Myocyte (in vitro differentiated cells): ENCODE results near the gene MOBP. TPM values are rescaled to one million over a fixed set of nuclear protein-coding genes. Genes with fewer than 3 reads are reported as not detected.
A peak's percentile ranks its signal among the peaks of the same experiment; 100 is the strongest.
"Not testable (repeated sequence)": the region's sequence is repeated elsewhere in the genome, so short reads cannot be mapped to it uniquely, and the experiment has no call there.

Experiments
- DNase-seq: peaks from one replicate; pipeline ENCODE4 v3.0.0-alpha.2; 2012; ENCODE audit warnings: low read depth
- total RNA-seq: library from RNA; depleted of rRNA; stranded (reverse); fragments of >200 nt; gene quantifications from 2 replicates; pipeline ENCODE4 v1.2.3, GENCODE V29; 2014

The MOBP gene
- total RNA-seq, 1 donor from 2014 or later: not detected

DNA sequence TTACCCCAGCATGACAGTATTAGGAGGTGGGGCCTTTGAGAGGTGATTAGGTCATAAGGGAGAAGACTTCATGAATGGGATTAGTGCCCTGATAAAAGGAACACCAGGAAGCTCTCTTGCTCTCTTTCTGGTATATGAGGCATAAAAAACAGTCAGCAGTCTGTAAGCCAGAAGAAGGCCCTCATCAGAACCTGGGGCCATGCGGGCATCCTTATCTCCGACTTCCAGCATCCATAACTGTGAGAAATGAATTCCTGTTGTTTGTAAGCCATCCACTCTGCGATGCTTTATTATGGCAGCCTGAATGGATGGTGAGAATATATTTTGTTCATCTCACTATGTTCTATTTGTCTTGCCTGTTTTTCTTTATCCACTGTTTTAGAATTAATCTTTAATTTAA, 17.7 kb upstream of the MOBP start:
- no peak for DNase-seq

DNA sequence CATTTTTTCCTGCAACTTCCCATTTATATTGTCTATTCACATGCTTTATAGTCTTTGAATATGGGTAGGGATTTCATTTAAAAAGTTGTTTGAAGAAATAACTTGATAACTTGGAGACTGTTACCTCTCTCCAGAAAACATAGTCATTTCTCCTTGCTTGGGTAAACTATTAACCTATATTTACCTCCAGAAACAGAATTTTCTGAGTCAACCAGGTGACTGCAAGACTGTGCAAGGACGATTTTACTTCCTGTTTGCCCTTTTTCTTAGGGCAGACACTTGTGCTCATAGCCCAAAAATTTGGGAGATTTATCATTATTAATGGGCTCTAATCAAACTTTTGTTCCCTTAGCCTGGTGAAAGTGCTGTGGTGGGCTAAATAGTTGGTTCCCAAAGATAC, 14.3 kb upstream of the MOBP start:
- no peak for DNase-seq

DNA sequence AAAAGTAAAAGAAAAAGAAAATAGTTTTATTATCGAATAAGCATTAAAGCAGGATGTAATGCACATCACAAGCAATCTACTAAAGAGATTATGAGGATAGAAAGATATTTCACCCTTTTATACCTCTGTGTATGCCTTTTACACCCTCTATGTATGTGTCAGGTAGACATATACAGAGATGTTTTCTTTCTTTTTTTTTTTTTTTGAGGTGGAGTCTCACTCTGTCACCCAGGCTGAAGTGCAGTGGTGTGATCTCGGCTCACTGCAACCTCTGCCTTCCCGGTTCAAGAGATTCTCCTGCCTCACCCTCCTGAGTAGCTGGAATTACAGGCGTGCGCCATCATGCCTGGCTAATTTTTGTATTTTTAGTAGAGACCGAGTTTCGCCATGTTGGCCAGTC, 13.6 kb upstream of the MOBP start:
- not testable (repeated sequence) for DNase-seq

DNA sequence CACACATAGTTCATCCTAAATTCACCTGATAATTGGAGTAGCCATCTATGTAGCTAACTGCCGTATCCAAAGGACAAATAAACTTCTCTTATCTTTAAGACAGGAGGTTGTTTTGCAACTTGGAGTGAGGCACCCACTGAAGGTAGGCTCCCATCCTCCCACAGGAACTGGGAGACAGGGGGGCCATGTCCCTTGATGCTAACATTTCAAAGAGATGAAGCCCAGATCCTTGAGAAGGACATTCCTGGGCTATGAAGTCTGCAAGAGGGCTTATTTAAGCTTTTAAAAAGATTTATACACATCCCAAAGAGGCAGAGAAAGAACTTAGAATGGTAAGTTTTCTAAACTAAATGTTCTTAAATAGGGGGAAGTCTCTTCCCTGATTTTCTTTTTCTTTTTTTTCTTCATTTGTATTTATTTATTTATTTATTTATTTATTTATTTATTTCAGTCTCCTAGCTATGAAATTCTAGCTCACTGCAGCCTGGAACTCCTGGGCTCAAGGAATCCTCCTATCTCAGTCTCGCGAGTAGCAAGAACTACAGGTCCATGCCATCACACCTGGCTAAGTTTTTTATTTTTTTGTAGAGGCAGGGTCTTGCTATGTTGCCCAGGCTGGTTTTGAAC, 12.8 kb upstream of the MOBP start:
- DNase-seq: no peak

DNA sequence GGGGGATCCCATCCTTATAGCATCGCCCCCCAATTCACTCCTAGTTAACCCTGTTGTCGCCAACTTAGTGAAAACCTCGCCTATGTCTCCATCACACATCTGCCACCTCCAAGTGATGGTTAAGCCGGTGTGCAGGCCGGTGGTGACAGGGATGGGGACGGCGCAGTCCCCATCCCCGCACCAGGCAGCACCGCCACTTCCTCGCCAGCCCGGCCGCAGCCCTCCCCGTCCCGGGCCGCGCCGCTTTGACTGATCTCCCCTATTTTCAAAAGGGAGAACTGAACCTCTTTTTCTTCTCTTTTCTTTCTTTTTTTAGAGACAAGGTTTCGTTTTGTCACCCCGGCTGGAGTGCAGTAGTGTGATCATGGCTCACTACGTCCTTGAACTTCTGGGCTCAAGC, 11.3 kb upstream of the MOBP start:
- no peak for DNase-seq

DNA sequence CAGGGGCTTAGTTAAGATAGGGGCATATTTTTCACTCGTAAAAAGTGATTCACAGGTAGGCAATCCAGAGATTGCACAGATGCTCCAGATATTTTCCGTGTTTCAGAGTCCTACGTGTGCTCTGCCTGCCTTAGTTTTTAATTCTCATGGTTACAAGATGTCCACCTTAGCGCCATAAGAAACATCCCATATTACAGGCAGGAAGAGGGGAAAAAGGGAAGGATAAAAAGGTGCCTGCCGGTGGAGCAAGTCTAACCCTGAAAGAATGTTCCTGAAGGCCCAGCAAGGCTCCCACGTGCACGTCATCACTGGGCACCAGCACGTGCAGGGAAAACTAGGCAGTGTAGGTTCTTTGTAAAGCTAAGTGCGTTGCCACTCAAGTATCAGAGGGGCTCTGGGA, 10.1 kb upstream of the MOBP start:
- DNase-seq: no peak

DNA sequence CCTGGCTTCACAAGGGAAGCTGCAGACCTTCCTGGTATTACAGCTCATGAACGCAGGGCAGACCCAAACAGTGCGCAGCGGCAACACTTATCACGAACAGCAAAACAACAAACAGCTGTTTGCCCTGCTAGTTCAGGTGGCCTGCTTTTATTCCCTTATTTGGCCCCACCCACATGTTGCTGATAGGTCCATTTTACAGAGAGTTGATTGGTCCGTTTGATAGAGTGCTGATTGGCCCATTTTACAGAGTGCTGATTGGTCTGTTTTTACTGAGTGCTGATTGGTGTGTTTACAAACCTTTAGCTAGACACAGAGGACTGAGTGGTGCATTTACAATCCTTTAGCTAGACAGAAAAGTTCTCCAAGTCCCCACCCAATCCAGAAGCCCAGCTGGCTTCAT, 8.9 kb upstream of the MOBP start:
- not testable (repeated sequence) for DNase-seq

DNA sequence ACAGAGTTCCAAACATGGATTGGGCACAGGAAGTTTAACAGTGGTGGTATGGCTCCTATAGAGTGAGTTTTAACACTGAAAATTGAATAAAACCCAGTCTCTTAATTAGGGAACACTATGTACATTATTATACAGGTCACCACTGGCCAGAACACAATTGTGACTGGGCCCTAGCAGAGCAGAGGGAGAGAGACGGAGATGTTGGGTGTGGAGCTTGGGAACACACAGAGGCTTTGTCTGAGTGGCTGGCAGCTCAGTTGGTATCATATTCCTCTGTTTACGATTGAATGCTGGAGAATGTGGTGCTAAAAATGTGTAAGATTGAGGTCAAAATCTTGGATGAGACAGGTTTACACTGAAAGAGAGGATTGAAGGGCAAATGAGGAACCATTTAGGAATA, 6.8 kb upstream of the MOBP start:
- DNase-seq: no peak

DNA sequence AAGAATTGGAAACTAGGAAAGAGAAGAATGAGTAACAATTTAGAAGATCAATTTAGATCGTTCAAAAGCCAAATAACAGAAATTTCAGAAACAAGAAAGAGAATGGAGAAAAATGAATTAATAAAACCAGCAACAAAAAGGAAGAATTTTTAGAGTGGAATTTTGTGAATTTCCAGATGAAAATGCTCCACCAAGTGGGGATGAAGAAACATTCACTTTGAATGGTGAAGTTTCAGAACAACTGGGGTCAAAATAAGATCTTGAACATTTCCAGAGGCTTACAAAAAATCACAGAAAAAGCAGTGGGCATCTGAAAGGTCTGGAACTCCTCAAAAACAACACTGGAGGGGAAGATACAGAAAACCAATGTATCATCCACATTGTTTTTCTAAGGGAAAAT, 4.2 kb upstream of the MOBP start:
- DNase-seq: no peak

DNA sequence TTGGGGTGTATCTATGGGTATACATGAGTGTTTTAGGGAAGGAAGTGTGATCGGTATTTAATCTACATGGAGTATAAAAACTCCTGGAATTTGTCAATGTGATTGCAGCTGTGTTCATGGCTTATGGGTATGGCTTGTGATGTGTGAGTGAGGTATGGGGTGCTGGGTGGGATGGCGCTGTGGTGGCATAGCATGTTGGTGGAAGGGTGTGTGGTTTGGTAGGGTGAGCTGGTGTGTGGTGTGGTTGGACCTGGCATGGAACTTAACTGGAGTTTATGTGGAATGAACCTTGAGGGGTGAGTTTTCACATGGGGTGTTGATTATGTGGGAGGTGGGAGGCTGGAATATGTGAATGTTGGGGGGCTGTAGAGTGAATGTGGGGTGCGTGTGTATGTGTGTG, 492 bp upstream of the MOBP start:
- no peak for DNase-seq

DNA sequence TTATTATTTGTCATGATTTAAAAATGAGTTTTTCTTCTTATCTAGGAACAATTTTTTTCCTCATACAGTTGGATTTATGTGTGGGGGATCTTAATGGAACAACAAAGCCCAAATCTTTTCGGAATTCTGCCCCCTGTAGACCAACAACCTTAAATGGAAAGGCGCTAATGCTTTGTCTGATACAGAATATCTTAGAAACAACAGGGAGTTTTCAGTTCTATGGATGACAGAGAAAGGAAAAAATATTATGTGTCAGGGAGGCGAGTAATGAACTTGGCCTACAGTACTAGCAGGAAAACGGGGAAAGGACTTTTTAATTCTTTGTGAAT, 592 bp downstream of the MOBP start:
- no peak for DNase-seq

DNA sequence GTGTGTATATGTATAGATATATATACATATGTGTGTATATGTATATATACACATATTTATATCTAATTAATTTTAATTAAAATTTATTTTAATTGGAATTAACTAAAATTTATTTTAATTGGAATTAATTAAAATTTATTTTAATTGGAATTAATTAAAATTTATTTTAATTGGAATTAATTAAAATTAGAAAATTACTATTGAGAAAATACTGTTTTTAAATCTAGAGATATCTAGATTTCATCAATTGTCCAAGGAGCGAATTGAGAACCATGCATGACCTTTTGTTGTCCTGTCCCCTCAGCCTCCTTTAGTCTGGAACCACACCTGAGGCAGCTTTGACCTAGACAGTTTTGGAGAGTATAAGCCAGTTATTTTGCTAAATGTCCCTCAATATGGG, 1.8 kb downstream of the MOBP start:
- no peak for DNase-seq

DNA sequence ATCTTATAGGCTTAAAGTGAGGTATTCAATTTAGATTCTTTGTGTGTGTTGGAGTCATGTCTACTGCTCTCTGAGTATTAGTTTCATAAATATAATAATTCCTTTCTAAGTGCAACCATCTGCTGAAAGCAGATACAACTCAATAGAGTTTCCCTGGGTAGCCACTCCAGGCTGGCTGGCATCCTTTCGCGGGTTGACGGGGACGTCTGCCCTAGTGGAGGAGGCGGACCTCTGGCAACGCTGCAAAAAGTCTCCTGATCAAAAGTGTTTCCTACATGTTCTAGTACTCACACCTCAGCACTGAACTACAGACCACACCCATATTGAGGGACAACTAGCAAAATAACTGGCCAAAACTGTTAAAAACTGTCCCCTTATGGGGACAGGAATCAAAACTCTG, 2.5 kb downstream of the MOBP start:
- DNase-seq: no peak

DNA sequence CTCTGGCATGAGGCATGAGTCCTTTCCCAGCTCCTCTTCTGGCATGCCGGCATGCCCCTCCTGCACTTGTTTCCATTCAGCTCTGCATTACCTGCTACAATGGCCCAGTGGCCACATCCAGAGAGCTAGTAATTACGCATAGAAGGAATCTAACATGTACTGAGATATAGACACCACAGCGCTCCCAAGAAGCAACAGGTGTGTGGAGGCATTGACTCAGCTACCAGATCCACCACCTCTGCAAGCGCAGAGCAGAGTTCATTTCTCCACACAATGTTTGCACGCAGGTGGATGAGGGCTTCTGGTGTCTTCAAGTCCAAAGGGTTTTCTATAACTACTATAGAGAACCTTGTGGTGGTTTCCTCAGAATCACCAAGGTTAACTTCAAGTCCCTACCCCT, 4.2 kb downstream of the MOBP start:
- no peak for DNase-seq

DNA sequence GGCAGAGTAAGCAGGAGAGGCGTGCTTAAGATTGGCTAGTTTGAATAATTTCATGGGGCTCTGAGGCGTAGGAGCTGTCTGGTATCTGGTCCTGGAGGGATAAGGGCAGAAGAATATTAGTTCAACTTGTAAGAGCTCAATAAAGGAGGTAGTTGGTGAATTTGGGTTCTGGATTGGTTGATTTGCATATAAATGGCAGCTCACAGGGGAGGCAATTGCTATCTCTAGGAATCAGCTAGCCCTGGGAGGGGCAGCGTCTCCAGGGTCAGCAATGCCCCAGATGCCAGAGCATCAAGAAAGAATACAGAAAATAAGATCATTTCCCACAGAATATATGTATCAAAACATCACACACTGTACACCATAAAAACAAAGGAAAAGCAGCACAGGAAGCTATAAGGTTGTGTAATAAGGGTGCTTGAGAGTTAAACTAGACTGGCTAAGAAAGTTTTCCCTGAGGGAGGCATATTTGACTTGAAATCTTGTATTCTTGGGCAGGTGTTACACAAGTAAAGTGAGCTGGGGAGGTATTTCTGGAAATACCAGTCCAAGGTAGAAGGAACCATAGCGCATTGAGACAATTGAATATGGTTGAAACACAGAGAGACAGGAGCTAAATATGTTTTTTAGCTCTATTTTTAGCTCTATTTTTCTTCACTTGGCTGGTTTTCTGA, 6.1 kb downstream of the MOBP start:
- no peak for DNase-seq

DNA sequence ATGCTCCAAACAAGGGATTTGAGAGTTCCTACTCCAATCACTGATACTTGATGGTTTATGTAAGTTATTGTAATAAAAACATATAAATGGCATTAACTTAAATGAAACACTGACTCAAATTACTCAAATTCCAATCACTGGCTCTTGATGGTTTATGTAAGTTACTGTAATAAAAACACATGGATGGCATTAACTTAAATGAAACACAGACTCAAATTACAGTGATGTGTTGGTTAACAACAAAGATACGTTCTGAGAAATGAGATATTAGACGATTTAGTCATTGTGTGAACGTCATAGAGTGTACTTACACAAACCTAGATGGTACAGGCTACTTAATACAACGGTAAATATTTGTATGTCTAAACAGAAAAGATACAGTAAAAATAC, 6.6 kb downstream of the MOBP start:
- no peak for DNase-seq

DNA sequence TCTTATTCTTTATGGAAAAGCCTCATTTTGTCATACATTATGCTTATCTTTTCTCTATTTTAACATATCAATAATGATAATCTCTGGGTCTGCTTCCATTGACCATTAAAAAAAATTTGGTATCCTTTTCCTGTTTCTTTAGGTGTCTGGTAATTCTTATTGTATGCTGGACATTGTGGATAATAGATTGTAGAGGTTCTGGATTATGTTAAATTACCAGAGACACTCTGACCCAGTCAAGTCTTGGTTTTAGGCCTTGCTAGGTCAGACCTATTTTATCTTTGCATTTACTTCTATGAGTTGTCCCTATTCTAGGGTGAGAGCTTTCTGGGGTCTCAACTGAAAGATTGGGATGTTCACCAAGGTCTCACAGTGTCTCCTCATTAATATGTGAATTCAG, 9.3 kb downstream of the MOBP start:
- DNase-seq: no peak

DNA sequence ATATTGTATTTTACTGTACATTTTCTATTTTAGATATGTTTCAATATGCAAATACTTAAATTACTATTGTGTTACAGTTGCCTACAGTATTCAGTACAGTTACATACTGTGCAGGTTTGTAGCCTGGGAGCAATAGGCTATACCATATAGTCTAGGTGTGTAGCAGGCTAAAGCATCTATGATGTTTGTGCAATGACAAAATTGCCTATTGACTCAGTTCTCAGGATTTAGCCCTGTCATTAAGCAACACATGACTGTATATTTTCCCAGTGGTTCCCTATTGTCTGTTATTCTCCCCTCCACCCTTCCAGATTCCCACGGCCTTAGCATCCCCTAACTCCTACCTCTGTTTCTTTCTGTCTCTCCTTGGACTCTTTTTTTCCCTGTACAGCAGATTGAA, 10.7 kb downstream of the MOBP start:
- DNase-seq: no peak

DNA sequence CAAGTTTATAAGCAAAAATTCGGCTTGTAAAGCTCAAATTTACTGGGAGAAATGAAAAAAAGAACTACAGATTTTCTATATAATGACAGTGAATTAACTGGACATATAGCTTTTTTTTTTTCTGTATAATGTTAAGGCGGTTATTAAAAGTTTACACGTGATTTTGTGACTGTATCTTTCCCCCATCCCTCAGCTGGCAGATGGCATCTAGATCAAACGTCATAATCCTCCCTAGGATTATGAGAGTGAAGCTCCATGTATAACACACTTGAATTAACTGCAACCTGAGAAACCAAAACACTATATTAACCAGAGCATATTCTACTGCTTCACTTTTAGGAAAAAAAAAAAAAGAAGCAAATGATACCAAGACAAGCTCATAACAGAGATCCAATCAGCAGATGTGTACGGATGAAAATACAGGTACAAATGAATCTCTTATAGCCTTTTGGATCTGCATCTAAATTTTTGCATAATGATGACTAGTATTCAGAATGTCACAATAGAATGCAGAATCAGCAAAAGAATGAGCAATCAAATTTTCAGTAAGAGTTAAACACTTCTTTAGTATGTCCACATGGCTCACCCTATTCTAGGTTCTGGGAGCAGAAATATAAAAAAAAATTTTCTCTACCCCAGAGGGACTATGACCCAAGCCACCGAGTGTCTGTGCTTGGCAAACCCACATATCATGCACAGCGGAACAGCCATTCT, 12.4 kb downstream of the MOBP start:
- DNase-seq: no peak

DNA sequence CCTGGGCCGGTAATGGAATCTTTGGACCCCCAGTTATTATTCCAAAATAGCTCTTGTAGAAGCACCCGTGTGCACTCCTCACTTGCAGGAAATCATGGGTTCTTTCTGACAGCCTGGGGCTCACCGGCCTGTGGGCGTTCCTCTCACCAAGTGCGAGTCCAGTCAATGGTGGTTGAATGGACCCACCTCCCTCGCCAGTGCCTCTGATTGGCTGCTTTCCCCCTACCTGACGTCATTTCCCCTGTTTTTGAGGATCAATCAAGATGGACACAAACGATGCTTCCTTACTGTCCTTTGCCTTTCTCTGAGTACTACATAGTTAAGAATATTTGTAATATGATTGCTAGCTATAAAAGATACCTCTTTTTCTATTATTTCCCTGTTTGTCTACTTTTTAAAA, 18.1 kb downstream of the MOBP start:
- DNase-seq: no peak

DNA sequence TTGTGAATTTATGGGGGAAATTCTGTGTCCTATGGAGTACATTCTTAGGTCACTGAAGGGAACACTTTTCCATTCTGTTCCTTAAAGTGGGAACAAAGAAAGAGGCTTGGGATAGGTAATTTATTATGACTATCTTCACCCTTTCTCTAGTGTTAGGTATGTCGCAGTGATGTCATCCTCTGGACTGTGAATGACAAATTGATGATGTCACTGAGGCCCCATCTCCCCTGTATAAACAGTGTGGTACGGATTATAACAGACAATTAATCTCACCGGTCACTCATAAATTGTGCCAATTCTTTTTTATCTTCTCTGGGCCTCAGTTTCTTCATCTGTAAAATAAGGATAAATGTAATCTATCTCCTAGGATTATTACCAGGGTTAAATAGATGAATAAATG, 23.5 kb downstream of the MOBP start:
- no peak for DNase-seq

DNA sequence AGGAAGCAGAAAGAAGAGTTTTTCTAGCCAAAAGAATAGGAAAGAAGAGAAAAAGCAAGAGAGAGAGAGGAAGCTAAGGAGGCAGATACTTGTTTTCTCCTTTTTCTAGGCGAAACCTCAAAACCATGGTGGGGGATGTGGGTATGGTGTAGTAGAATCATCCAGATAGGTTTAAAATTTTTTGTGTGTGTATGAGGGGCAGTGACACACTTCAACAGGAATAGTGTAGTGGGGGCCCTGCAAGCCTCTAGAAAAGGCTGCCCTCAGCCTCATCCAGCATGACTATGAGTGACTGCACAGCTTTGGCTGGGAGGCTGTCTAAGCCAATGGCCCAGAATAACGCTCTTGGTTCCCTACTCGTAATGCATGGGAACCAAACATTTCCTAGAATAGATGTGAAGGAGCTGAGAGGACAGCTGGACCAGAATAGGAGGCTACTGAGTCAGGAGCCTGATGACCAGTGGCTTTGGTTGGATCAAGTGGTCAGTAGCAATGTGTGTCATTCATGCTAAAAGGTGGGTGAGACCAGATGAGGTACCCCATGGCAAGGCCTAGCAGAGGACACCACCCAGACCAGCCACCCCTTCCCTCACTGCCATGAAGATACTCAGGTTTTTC, 24.4 kb downstream of the MOBP start:
- DNase-seq: peak; percentile 73

DNA sequence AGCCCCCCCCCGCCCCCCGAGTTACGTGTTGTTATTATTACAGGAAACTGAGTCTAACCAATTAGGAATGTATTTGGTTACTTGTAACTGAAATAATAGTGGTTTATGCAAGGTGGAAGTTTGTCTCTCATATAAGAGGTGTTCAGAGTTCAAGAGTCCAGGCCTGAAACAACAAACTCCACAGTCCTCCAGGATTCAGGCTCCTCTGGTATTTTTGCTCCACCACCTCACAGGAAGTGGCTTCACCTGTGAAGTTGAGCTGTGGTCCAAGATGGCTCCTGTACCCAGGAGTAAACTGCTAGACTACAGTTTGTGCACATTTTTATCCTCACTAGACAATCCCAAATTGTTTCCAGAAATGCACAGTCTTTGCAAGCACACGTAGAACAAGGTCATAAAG, 27.3 kb downstream of the MOBP start:
- no peak for DNase-seq
